Smooth muscle cell of the brain vasculature (primary cell): ENCODE data around the gene SND1.
"Not testable (repeated sequence)": the region's sequence is repeated elsewhere in the genome, so short reads cannot be mapped to it uniquely, and the experiment has no call there.

Experiments
- DNase-seq: peaks from one replicate; pipeline ENCODE4 v3.0.0-alpha.2; 2012; ENCODE audit warnings: low read depth, low spot score

SND1 gene

GRCh38 chr7:127957886-127958285 is 305.9 kb downstream of the SND1 start:
- no peak for DNase-seq

DNA sequence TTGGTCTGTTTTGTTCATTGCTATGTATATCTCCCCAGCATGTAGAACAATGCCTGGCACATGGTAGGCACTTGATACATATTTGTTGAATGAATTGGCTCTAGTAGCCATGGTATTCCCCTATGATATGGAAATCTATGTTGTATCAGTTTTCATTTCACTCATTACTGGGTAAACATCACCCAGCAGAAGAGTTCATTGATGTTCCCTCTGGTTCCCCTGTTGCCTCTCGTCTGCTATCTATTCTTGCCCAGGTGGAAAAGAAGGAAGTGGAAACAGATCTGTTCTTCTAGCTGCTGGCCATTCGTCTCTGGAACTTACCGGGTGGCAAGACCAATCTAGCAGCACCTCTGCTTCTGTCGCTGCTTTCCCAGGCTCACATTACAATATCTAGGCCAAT is 307.8 kb downstream of the SND1 start:
- DNase-seq = no peak

DNA sequence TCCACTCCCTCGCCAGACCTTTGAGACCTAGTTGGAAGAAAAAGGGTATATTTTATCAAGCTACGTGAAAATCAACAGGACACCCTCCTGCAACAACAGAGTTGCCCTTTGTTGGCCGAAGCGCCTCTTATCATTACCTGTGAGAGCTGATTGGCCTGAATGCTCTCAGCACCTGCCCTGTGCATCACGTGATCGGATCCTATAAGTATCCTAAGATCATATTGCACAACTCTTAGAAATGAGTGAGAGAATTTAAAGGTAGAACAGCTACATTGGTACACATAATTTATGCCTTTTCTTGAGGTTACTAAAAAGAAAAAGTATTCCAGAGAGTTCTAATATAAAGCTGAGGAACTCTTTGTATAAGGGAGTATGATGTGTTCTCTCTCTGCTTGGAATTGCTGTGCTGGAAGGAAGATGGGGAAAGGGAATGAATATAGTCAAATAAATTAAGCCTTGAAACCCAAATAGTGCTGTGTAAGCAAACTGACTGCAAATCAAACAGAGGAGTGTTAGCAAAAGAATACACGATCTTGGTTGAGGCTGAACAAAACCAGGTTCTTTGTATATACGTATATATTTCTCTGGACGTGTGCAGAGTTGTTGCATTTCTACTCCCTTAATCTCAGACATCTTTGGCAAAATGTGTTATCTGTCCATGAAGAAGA is 309.9 kb downstream of the SND1 start:
- no peak for DNase-seq

DNA sequence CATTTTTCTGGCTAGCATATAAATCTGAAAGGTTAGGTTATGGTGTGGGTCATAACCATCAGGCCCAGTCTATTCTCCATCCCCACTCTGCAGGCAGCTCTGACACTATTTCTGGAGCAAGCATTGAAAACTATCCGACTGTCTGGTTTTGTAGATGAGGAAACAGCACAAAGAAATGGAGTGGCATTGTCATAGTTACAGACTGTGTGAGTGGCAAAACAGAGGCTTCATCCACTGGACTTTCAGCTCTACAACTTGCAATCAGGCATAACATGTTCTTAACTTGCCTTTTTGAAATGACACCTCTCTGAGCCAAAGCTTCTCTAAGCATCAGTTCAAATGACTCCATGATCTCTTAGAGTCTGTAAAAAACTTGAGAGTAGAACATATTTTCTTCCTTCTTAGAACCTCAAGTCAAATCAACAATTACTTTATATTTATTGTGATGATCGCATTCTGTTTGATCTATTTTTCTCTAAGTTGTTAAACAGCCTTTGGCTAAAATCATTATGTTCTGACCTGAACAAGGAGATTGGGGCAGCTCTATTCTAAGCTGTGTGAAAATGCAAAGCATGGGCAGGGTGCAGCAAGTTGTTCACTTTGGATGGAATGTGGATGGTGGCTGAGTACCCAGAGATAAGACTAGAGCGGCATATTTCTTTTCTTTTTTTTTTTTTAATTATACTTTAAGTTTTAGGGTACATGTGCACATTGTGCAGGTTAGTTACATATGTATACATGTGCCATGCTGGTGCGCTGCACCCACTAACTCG is 310.8 kb downstream of the SND1 start:
- DNase-seq = no peak

GRCh38 chr7:127963850-127964249 is 311.9 kb downstream of the SND1 start:
- DNase-seq = not testable (repeated sequence)

GRCh38 chr7:127967281-127967680 is 315.3 kb downstream of the SND1 start:
- no peak for DNase-seq

- no peak for DNase-seq
Measured at GRCh38 chr7:127968547-127968946, 316.6 kb downstream of the SND1 start.

GRCh38 chr7:127973832-127974231 is 321.8 kb downstream of the SND1 start:
- no peak for DNase-seq

- no peak for DNase-seq
Measured at GRCh38 chr7:127974446-127975035, 322.5 kb downstream of the SND1 start.

DNA sequence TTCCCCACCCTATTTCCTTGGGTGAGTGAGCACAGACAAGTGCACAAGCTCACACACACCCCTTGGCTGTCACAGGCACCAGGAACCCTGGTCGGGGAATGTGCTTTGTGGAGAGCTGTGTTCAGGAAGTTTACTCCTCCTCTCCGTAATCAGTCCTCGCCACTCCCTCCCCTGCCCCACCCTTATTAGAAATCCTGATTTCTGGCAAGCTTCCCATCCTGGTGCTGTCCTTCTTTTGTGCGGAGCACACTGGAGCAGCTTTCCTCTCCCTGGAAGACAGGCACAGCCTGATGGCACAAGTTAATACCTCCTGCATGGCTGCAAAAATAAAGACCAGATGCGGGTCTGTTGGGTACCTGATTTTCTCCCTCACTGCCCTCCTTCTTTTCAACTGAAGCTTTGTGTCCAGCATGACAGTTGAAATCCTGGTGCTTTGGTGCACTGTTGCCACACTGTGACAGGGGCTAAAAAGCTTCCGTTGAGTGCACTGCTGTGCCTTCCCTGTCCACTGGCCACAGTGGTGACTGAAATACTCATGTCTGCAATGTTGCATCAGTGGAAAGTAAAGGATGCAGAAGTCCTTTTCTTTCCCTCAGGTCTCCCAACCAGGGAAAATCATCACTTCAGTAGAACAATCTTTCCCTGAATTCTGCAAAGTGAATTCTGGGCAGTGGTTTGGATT is 324.2 kb downstream of the SND1 start:
- DNase-seq = no peak

- no peak for DNase-seq
Measured at GRCh38 chr7:127976738-127977120, 324.7 kb downstream of the SND1 start.

DNA sequence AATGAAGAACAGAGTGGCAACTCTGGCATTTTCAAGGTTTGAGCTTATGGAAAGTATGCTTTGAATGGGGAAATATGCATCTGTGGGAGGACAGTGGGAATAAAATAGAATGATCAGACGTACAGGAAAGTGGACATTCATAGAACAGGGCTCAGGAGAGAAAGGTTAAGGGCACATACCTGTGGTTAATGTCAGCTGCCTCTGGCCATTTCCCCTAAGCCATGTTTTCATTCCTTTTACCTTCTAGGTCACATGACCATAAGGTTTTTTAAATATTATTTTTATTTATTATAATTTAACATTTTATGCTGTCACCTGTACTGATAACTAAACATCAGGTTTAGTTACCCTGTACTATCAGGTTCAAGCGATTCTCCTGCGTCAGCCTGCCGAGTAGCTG is 326.4 kb downstream of the SND1 start:
- DNase-seq = no peak

GRCh38 chr7:127979113-127979727 is 327.2 kb downstream of the SND1 start:
- DNase-seq = no peak

- no peak for DNase-seq
Measured at GRCh38 chr7:127979728-127980126, 327.7 kb downstream of the SND1 start.

GRCh38 chr7:127980901-127981300 is 328.9 kb downstream of the SND1 start:
- no peak for DNase-seq

DNA sequence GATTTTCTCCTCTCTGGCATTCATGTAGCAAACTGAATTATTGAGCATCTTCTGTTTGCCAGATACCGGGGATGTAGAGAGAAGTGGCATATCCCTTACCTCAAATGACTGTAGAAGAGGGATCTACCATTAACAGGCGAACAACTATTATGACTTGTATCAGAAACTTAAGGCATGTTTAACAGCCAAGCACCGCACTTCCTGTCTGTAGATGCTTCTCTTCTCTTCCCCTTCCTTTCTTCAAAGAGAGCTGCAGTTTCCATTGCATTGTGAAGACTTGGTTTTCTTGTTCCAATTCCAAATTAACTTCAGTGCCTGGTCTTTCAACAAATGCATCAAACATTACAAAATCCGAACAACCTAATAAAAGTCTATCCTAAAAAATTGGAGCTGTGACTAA is 330.0 kb downstream of the SND1 start:
- DNase-seq = no peak

DNA sequence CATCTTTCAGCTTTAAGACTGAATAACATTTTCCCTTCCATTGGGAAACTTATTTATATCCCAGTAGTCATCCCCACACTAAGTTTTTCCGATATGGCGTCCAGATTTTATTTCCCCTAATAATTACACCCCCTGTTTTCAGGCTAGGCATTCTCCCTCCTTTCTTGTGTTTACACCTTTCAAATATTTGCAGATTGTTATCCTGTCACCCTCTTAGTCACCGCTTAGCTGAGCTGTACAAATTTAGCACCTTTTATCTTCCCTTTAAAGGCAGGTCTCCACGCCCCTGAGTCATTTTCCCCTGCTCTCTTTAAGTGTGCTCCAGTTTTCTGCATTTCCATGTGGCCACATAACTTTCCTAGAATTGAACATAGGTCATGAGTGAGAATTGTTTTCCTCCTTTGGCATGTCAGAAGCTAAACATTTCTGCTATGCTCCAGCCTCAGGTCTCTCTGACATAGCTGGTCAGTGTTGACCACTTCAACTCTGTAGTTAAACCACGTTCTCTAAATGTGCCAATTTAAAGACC is 331.9 kb downstream of the SND1 start:
- DNase-seq = no peak

- DNase-seq = no peak
Measured at GRCh38 chr7:127986581-127987521, 334.9 kb downstream of the SND1 start.

- DNase-seq = no peak
Measured at GRCh38 chr7:127988751-127989150, 336.8 kb downstream of the SND1 start.

- DNase-seq = no peak
Measured at GRCh38 chr7:127993317-127993716, 341.3 kb downstream of the SND1 start.

DNA sequence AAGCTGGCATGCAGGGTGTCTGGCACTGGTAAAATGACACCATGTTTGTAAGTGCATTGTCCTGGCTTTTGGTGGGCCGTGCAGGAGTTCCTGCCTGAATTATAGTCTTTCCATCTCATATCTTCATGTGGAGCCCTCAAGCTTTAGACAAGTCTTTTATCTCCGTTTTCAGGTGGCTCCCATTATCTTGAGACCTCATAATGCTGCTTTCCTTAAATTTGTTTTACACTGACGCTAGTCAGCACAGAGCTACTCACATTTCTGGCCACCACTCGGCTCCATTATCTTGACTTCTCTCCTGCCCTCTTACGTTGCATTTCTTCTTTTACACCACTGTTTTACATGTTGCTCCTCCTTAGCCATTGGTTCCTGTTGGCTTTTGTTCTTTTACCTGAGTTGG is 342.0 kb downstream of the SND1 start:
- DNase-seq = no peak
